GM20000 (cell line): Measurements from ENCODE around the gene CLCF1.

Source experiments
- DNase-seq: peaks from one replicate; pipeline ENCODE4 v3.0.0; 2012; ENCODE audit warnings: low spot score
- CTCF ChIP-seq: IDR thresholded peaks from 2 replicates; pipeline ENCODE4 v1.5.1; 2012; ENCODE audit warnings: mild to moderate bottlenecking, control low read depth; ENCODE audit errors: extremely low read depth, missing control alignments

CLCF1 gene

GRCh38 chr11:67374571-67375281, 1.3 kb upstream of the CLCF1 start:
- TF ChIP-seq CTCF, result no peak
- no peak for DNase-seq

- peak; percentile 71 for TF ChIP-seq CTCF
- peak; percentile 85 for DNase-seq
Measured at GRCh38 chr11:67373648-67374570, 511 bp upstream of the CLCF1 start.

GRCh38 chr11:67372321-67372992, 941 bp downstream of the CLCF1 start:
- no peak for TF ChIP-seq CTCF
- peak; percentile 53 for DNase-seq

GRCh38 chr11:67371911-67372320, 1.5 kb downstream of the CLCF1 start:
- DNase-seq, result peak; percentile 55
- TF ChIP-seq CTCF, result no peak

- peak; percentile 48 for TF ChIP-seq CTCF
- peak; percentile 76 for DNase-seq
Measured at GRCh38 chr11:67371189-67371910, 2.0 kb downstream of the CLCF1 start.

- no peak for DNase-seq
- no peak for TF ChIP-seq CTCF
Measured at GRCh38 chr11:67370351-67371076, 2.9 kb downstream of the CLCF1 start.
